Esophagus muscularis mucosa (tissue), 4 donors: ENCODE data around the gene PROK1. TPM values are rescaled to one million over a fixed set of nuclear protein-coding genes. Genes with fewer than 3 reads are reported as not detected.

ENCODE experiments used
- DNase-seq: peaks from one replicate; pipeline ENCODE4 v3.0.0-alpha.2; 2017; ENCODE audit errors: extremely low spot score
- H3K27ac ChIP-seq, 4 donors: fragments of 200-600 bp; sonication (generic); replicated peaks in 1 of 4; 1 replicate in 3 of 4; 2 replicates in 1 of 4; pipeline ENCODE4 v1.5.1; 2016 to 2019; ENCODE audit warnings: mild to moderate bottlenecking in 1 of 4
- H3K27me3 ChIP-seq, 4 donors: fragments of 200-600 bp; sonication (generic); one replicate each; pipeline versions ENCODE4 v1.5.1 to v1.6.0; 2016 to 2019
- H3K36me3 ChIP-seq, 4 donors: fragments of 200-600 bp; sonication (generic); one replicate each; pipeline ENCODE4 v1.5.1; 2016 to 2019
- H3K4me1 ChIP-seq, 4 donors: fragments of 200-600 bp; sonication (generic); one replicate each; pipeline ENCODE4 v1.5.1; 2016 to 2019
- H3K4me3 ChIP-seq, 4 donors: fragments of 200-600 bp; sonication (generic); 1 replicate in 2 of 4; 2 replicates in 2 of 4; pipeline ENCODE4 v1.5.1; 2016 to 2019; ENCODE audit warnings: mild to moderate bottlenecking in 4 of 4, moderate library complexity in 1 of 4
- H3K9me3 ChIP-seq, 4 donors: fragments of 200-600 bp; sonication (generic); 1 replicate in 3 of 4; 2 replicates in 1 of 4; pipeline ENCODE4 v1.5.1; 2016 to 2019
- CTCF ChIP-seq, 3 experiments: fragments of 200-600 bp in 2 of 3; fragments of 450-650 bp in 1 of 3; sonication (generic) in 2 of 3; IDR thresholded peaks; one replicate each; pipeline ENCODE4 v1.5.1; 2017 to 2019; ENCODE audit warnings: antibody characterized with exemption in 3 of 3, mild to moderate bottlenecking in 2 of 3, moderate library complexity in 1 of 3
- EP300 ChIP-seq: sonication (generic); formaldehyde crosslinking; IDR thresholded peaks from one replicate; pipeline ENCODE4 v1.6.1; 2017; ENCODE audit warnings: antibody characterized with exemption
- POLR2A ChIP-seq: fragments of 450-650 bp; IDR thresholded peaks from one replicate; pipeline ENCODE4 v1.6.1; 2017; ENCODE audit warnings: antibody characterized with exemption, moderate library complexity, mild to moderate bottlenecking, low read depth
- POLR2AphosphoS5 ChIP-seq, 2 donors: sonication (generic); formaldehyde crosslinking; IDR thresholded peaks; one replicate each; pipeline ENCODE4 v1.6.1; 2017; ENCODE audit warnings: antibody characterized with exemption in 2 of 2
- WGBS: methylation state at CpG from one replicate; pipeline ENCODE4 v1.1.5; 2018; 5-methylcytosine and 5-hydroxymethylcytosine counted together
- intact Hi-C: fragments of 100-400 bp; cut with DNase I; formaldehyde crosslinking; loops from one replicate; pipeline ENCODE4 v1.15.1; 2023
- total RNA-seq, 4 donors: library from RNA; depleted of rRNA; stranded (reverse); fragments of >200 nt; gene quantifications; one replicate each; pipeline versions ENCODE4 v1.1.0 to v1.2.1, GENCODE V29; 2016

Gene PROK1
- total RNA-seq, 4 donors from 2014 or later: not detected

DNA sequence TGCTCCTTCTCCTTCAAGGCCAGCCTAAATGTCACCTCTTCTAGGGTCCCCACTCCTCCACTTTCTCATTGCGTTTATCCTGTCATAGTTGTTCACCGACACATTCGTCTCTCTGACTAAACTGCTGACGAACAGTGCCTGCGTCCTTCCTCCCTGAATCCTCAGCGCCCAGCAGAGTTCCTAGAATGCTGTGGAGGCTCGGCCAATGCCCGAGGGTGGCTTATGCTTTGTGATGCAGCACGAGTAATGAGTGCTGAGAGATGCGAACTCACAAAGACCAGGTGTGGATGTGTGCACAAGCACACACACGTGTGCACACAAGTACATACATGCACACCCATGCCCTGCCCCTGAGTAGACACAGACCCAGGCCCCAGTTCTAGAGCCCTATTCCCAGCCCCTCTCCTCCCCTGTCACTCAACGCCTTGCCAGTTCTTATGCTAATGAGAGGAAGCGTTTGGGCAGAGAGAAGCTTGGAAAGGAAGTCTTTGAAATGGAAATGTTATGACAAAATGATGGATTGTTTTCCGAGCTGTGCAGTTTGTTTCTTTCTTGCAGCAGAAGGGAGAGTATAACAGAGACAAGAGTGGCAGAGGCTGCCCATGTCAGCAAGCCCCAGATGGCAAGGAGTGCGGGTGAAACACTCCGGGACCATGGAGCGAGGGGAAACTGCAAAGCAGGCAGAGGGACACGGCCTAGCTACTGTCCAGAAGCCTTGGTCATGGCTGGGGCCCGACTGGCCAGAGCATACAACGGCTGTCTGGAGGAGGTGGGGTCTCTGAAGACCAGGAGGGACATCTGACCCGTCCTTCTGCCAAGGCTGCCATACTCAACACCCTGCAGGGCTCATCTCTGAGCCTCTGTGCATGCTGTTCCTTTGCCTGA, 43.8 kb downstream of the PROK1 start:
- intact Hi-C loops: loop anchor here (5.0 to 10.0 kb wide), 4 partner anchors 32 to 290 kb away; no protein-coding TSS in a partner anchor
- 47% methylated on average over 19 of the region's 21 CpGs for WGBS
- H3K4me3 ChIP-seq: no peak overlapping the region
- no peaks in the 10 kb centered on the region for H3K36me3 ChIP-seq
- H3K27ac ChIP-seq: no peak overlapping the region
- DNase-seq: no peak
- H3K9me3 ChIP-seq: no peaks in the 10 kb centered on the region
- TF ChIP-seq EP300 (no peak), POLR2AphosphoS5 (IDR thresholded peaks at IDR 0.05) (no peak), CTCF (IDR thresholded peaks at IDR 0.05) (no peak), POLR2A (no peak)
- H3K27me3 ChIP-seq: peaks cover 0 to 5% (median 0%) of the 10 kb centered on the region in 4 donors
- peaks cover 0 to 19% (median 15%) of the 10 kb centered on the region in 4 donors for H3K4me1 ChIP-seq

- no peaks in the 10 kb centered on the region for H3K36me3 ChIP-seq
- DNase-seq: no peak
- H3K27ac ChIP-seq: no peak overlapping the region
- no peak overlapping the region for H3K4me3 ChIP-seq
- H3K4me1 ChIP-seq: peaks cover 0 to 19% (median 15%) of the 10 kb centered on the region in 4 donors
- intact Hi-C loops: loop anchor here (5.0 to 10.0 kb wide), 4 partner anchors 34 to 291 kb away; no protein-coding TSS in a partner anchor
- H3K9me3 ChIP-seq: no peaks in the 10 kb centered on the region
- TF ChIP-seq POLR2AphosphoS5 (IDR thresholded peaks at IDR 0.05) (no peak), CTCF (IDR thresholded peaks at IDR 0.05) (peak; percentile 87 to 94 (median 92)), EP300 (no peak)
- H3K27me3 ChIP-seq: peaks cover 0 to 7% (median 0%) of the 10 kb centered on the region in 4 donors
- WGBS: 20% methylated on average over 8 of the region's 8 CpGs
Observed at GRCh38 chr1:110495926-110496600, 45.1 kb downstream of the PROK1 start.

GRCh38 chr1:110498270-110498669, 47.3 kb downstream of the PROK1 start:
- Histone ChIP-seq H3K4me3 (no peak overlapping the region), H3K4me1 (peaks cover 0 to 19% (median 15%) of the 10 kb centered on the region in 4 donors), H3K36me3 (no peaks in the 10 kb centered on the region), H3K27ac (no peak overlapping the region), H3K27me3 (peaks cover 0 to 10% (median 0%) of the 10 kb centered on the region in 4 donors), H3K9me3 (no peaks in the 10 kb centered on the region)
- 59% methylated on average over 6 of the region's 6 CpGs for WGBS
- TF ChIP-seq EP300 (no peak), POLR2A (no peak), CTCF (IDR thresholded peaks at IDR 0.05) (no peak), POLR2AphosphoS5 (IDR thresholded peaks at IDR 0.05) (no peak)
- DNase-seq: no peak
- intact Hi-C loops: loop anchor here (5.0 to 10.0 kb wide), 4 partner anchors 36 to 293 kb away; no protein-coding TSS in a partner anchor

DNA sequence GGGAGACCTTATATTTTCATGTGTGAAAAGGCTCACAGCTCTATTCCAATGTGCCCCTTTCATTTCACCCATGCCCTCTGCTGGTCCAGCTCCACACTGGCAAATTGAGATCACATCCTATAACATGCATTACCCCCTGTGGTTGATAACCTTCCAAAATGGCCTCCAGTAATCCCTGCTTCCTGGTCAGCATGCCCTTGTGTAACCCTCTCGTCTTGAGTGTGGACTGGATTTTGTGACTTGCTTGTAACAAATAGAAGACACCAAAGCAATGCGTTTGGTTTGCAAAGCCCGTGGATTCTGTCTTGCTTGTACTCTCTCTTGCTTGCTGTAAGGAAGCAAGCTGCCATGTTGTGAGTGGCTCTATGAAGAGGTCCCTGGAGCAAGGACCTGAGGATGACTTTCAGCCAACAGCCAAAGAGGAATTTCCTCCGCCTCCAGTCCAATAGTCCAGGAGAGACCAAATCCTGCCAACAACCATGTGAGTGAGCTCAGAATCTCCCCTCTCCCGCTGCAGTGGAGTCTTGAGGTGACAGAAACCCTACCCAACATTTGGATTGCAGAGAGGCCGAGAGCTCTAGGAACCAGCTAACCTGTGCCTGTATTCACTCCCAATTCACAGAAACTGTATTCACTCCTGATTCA, 50.7 kb downstream of the PROK1 start:
- no peaks in the 10 kb centered on the region for H3K4me1 ChIP-seq
- no peak for DNase-seq
- no peak overlapping the region for H3K4me3 ChIP-seq
- TF ChIP-seq POLR2AphosphoS5 (IDR thresholded peaks at IDR 0.05) (no peak), EP300 (no peak), POLR2A (no peak), CTCF (IDR thresholded peaks at IDR 0.05) (no peak)
- 85% methylated on average over 5 of the region's 6 CpGs for WGBS
- no peaks in the 10 kb centered on the region for H3K9me3 ChIP-seq
- H3K27me3 ChIP-seq: peaks cover 0 to 15% (median 0%) of the 10 kb centered on the region in 4 donors
- no peak overlapping the region for H3K27ac ChIP-seq
- H3K36me3 ChIP-seq: no peaks in the 10 kb centered on the region
- intact Hi-C loops: no loop called here
